GM06990 (cell line): ENCODE measurements around the gene AGMO.

Experiments
- DNase-seq: peaks from one replicate; pipeline ENCODE4 v3.0.0-alpha.2; 2011; ENCODE audit not compliant: insufficient read length; ENCODE audit errors: extremely low read depth
- H3K27me3 ChIP-seq: replicated peaks from 2 replicates; pipeline ENCODE4 v1.6.0; 2011; ENCODE audit warnings: low read length; ENCODE audit not compliant: control insufficient read depth, insufficient read depth
- H3K36me3 ChIP-seq: 2 replicates; pipeline ENCODE4 v1.5.1; 2011; ENCODE audit warnings: low read length; ENCODE audit not compliant: control insufficient read depth, insufficient read depth
- H3K4me3 ChIP-seq: replicated peaks from 2 replicates; pipeline ENCODE4 v1.5.1; 2011; ENCODE audit warnings: low read depth, mild to moderate bottlenecking, control low read depth, low read length
- TF ChIP-seq, protein P1 (sequence below): IDR thresholded peaks from 2 replicates; pipeline ENCODE4 v1.5.1; 2011; ENCODE audit warnings: low read length, control low read depth, mild to moderate bottlenecking, inconsistent platforms; ENCODE audit not compliant: insufficient read depth, poor library complexity, severe bottlenecking

The AGMO gene

DNA sequence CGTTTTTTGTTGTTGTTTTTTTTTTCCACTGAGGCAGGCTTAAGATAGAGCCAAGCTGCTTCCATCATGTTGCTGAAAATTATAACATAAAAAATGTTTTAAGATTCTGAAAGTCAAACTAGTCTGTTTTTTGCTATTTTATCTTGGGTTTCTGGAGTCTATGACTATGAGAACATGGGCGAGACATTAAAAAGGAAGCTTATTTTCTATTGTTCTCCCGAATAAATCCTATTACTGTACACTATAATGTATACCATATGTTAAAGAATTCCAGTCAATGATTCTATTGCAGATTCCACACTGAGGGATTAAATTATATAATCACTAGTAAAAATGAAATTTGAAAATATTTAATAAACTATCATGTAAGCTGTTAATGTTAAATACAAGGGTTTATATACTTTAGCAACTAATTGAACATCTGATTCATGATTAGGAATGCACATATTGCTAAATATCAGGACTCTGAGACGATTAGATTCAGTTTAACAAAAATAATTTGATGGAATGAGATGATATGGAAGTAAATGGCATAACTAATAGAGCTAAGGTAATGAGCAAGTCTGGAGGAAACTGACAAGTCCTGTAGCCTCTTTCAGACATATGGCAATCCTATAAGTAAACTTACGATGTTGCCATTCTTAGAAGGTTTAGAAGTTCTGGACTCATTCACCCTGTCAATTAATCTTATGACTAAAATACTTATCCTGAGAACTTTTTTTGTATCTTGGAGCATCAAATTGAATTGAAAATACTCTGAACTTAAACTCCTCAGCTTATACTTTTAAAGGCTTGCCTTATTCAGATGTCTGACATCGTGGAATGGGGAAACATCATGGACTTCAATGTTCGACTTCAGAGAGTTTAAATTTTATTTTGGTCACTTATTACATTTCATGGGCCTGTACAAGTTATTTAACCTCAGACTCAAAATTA lies 364.5 kb downstream of the AGMO start:
- TF ChIP-seq, protein P1, sequence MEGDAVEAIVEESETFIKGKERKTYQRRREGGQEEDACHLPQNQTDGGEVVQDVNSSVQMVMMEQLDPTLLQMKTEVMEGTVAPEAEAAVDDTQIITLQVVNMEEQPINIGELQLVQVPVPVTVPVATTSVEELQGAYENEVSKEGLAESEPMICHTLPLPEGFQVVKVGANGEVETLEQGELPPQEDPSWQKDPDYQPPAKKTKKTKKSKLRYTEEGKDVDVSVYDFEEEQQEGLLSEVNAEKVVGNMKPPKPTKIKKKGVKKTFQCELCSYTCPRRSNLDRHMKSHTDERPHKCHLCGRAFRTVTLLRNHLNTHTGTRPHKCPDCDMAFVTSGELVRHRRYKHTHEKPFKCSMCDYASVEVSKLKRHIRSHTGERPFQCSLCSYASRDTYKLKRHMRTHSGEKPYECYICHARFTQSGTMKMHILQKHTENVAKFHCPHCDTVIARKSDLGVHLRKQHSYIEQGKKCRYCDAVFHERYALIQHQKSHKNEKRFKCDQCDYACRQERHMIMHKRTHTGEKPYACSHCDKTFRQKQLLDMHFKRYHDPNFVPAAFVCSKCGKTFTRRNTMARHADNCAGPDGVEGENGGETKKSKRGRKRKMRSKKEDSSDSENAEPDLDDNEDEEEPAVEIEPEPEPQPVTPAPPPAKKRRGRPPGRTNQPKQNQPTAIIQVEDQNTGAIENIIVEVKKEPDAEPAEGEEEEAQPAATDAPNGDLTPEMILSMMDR, result no peak
- Histone ChIP-seq H3K27me3 (no peaks in the 10 kb centered on the region), H3K36me3 (no peaks in the 10 kb centered on the region), H3K4me3 (no peak overlapping the region)
- no peak for DNase-seq

DNA sequence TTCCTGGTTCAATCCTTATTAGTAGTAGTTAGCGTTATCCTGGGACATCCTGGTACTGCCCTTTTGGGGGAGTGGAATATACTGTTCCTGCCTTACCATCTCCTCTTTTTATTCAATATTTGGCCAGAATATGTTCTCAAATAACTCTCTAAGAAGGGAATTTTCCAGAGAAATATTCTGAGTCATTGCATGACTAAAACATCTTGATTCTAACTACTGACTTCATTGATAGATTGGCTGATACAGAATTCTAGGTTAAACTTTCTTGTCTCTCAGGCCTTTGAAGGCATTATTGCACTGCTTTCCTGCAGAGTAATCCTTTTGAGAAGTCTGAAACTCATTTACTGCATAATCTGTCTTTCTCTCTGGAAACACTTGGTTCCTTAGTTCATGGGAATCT lies 383.8 kb downstream of the AGMO start:
- DNase-seq, result no peak
- H3K4me3 ChIP-seq, result no peak overlapping the region
- H3K36me3 ChIP-seq, result no peaks in the 10 kb centered on the region
- H3K27me3 ChIP-seq, result no peaks in the 10 kb centered on the region
- TF ChIP-seq, protein P1, result no peak

DNA sequence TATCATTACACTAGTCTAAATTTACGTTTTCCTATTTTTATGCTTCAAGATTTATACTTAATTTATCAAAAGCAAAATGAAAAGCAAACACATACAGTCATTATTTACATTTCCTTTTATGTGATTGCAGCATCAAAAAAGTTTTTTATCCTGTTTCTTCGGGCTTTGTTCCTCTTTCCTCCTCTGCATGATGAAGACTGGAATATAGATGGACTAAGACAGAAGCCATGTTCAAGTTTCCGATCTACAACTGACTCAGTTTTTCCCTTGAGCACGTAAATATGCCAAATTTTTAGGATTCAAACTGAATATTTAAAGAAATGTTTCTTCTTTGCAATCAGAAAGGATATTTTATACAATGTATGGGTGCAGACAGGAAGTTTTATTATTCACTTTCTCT lies 385.7 kb downstream of the AGMO start:
- TF ChIP-seq, protein P1, result no peak

DNA sequence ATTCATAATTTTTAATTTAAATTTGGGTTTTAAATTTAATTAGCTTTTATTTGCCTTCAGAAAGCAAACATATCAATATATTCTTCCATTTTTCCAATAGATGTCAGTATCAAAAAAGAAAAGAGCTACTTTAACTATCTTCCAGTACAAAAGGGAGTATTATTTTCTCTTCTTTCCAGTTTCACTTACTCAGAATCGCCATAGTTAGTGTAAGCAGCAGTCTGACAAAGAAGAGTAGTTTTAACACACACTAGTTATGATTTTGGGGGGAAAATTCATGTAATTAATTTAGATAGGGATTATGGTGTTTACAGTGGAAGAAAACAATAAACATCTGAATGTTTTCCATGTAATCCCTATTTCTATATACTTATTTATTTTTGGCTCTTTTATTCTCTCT lies 386.7 kb downstream of the AGMO start:
- no peak overlapping the region for H3K4me3 ChIP-seq
- H3K27me3 ChIP-seq, result no peaks in the 10 kb centered on the region
- no peak for DNase-seq
- no peaks in the 10 kb centered on the region for H3K36me3 ChIP-seq
- TF ChIP-seq, protein P1, result no peak

More for the DNA sequence above, 385.7 kb downstream of the AGMO start:
- Histone ChIP-seq H3K36me3 (no peaks in the 10 kb centered on the region), H3K4me3 (no peak overlapping the region), H3K27me3 (no peaks in the 10 kb centered on the region)
- no peak for DNase-seq

DNA sequence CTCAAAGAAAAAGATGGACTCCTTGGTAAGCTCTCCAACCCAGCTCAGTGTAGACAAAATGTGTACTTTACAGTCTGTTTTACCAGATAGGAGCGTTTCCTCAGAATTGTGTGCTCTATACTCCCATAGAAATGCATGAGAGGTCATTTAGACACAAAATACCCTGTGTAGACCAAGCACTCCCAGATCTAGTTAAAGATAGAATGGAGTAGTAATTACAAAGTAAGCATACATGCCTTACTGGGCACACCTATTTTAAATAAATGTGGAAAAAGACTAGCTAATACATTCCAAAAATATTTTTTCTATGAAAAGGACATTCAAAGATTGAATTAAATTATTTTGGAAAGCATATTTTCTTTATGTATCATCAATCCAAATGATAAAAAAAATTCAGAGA lies 387.3 kb downstream of the AGMO start:
- DNase-seq, result no peak
- TF ChIP-seq, protein P1, result no peak
- Histone ChIP-seq H3K4me3 (no peak overlapping the region), H3K27me3 (no peaks in the 10 kb centered on the region), H3K36me3 (no peaks in the 10 kb centered on the region)

DNA sequence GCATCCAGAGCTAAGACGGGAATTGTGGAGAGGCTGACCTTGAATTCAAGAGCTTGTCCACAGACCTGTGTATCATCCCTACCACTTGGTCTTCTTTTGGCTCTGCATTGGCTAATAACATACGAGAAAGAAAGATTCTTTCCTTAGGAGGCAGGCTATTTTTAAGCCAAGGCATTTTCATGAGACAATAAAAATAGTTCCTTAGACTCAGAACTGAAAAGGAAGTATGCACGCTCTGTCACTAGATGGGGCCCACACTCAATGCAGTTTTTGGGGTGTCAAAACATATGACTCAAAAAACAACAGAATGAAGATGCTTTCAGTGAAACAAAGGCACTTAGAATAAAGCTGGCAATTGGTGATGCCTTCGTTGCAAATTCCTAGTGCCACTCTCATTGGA lies 393.3 kb downstream of the AGMO start:
- no peak for DNase-seq
- Histone ChIP-seq H3K27me3 (no peaks in the 10 kb centered on the region), H3K36me3 (no peaks in the 10 kb centered on the region), H3K4me3 (no peak overlapping the region)
- TF ChIP-seq, protein P1, result peak; percentile 9
